ENCODE results near the gene MYO10. TPM values are rescaled to one million over a fixed set of nuclear protein-coding genes. Genes with fewer than 3 reads are reported as not detected.
A peak's percentile ranks its signal among the peaks of the same experiment; 100 is the strongest.

MYO10 gene
- total RNA-seq, 4 donors from 2014 or later, result 21.0 to 29.8 (median 27.3) TPM

- no peaks in the 10 kb centered on the region for H3K9me3 ChIP-seq
- intact Hi-C loops (cut with DNase I), result loop anchor here (10.0 kb wide), 1 partner anchor 153 kb away; the partner anchor contains the start of gene MYO10
- peaks cover 0 to 39% (median 0%) of the 10 kb centered on the region in 3 donors for H3K36me3 ChIP-seq
- no peaks in the 10 kb centered on the region for H3K27me3 ChIP-seq
- WGBS, 2 donors, result 94 to 97% methylated on average over 12 of the region's 12 CpGs
- TF ChIP-seq CTCF (IDR thresholded peaks at IDR 0.05) (no peak), POLR2A (IDR thresholded peaks at IDR 0.05) (no peak)
- no peak for DNase-seq
- H3K4me1 ChIP-seq, result peaks cover 0 to 9% (median 0%) of the 10 kb centered on the region in 3 donors
- H3K4me3 ChIP-seq, result no peak overlapping the region
- H3K27ac ChIP-seq, result no peak overlapping the region
Measured at GRCh38 chr5:16781828-16782626, 154.1 kb downstream of the MYO10 start.

- no peak overlapping the region for H3K4me3 ChIP-seq
- peaks cover 0 to 5% (median 0%) of the 10 kb centered on the region in 3 donors for H3K4me1 ChIP-seq
- WGBS, 2 donors, result 81 to 86% methylated on average over 6 of the region's 6 CpGs
- DNase-seq, result no peak
- H3K27ac ChIP-seq, result no peak overlapping the region
- H3K27me3 ChIP-seq, result no peaks in the 10 kb centered on the region
- H3K9me3 ChIP-seq, result no peaks in the 10 kb centered on the region
- no peak for TF ChIP-seq CTCF (IDR thresholded peaks at IDR 0.05)
- no peak for TF ChIP-seq POLR2A (IDR thresholded peaks at IDR 0.05)
- intact Hi-C loops (cut with DNase I), result loop anchor here (10.0 kb wide), 1 partner anchor 154 kb away; the partner anchor contains the start of gene MYO10
- H3K36me3 ChIP-seq, result peaks cover 0 to 39% (median 0%) of the 10 kb centered on the region in 3 donors
Measured at GRCh38 chr5:16780325-16780724, 155.8 kb downstream of the MYO10 start.

- Histone ChIP-seq H3K4me3 (no peak overlapping the region), H3K36me3 (peaks cover 0 to 32% (median 0%) of the 10 kb centered on the region in 3 donors), H3K9me3 (no peaks in the 10 kb centered on the region), H3K27ac (no peak overlapping the region), H3K4me1 (peaks cover 0 to 5% (median 0%) of the 10 kb centered on the region in 3 donors), H3K27me3 (no peaks in the 10 kb centered on the region)
- 93 to 96% methylated on average over 5 of the region's 5 CpGs for WGBS, 2 donors
- intact Hi-C loops (cut with DNase I), result no loop called here
- TF ChIP-seq CTCF (IDR thresholded peaks at IDR 0.05), result no peak
- no peak for TF ChIP-seq POLR2A (IDR thresholded peaks at IDR 0.05)
- no peak for DNase-seq
Measured at GRCh38 chr5:16777432-16777831, 158.7 kb downstream of the MYO10 start.

GRCh38 chr5:16776611-16777251, 159.4 kb downstream of the MYO10 start:
- DNase-seq, result no peak
- 84 to 87% methylated on average over 10 of the region's 10 CpGs for WGBS, 2 donors
- no peak overlapping the region for H3K27ac ChIP-seq
- no peak overlapping the region for H3K4me3 ChIP-seq
- H3K9me3 ChIP-seq, result no peaks in the 10 kb centered on the region
- H3K36me3 ChIP-seq, result peaks cover 0 to 27% (median 0%) of the 10 kb centered on the region in 3 donors
- TF ChIP-seq CTCF (IDR thresholded peaks at IDR 0.05) (peak in 1 of 6 experiments; percentile 4), POLR2A (IDR thresholded peaks at IDR 0.05) (no peak)
- intact Hi-C loops (cut with DNase I), result no loop called here
- H3K27me3 ChIP-seq, result no peaks in the 10 kb centered on the region
- H3K4me1 ChIP-seq, result peaks cover 0 to 5% (median 0%) of the 10 kb centered on the region in 3 donors

GRCh38 chr5:16774806-16775205, 161.3 kb downstream of the MYO10 start:
- intact Hi-C loops (cut with DNase I), result no loop called here
- no peak for TF ChIP-seq CTCF (IDR thresholded peaks at IDR 0.05)
- TF ChIP-seq POLR2A (IDR thresholded peaks at IDR 0.05), result no peak

More at GRCh38 chr5:16774806-16775205, 161.3 kb downstream of the MYO10 start:
- H3K27me3 ChIP-seq, result no peaks in the 10 kb centered on the region
- DNase-seq, result no peak
- peaks cover 0 to 21% (median 0%) of the 10 kb centered on the region in 3 donors for H3K36me3 ChIP-seq
- H3K4me1 ChIP-seq, result peaks cover 0 to 5% (median 0%) of the 10 kb centered on the region in 3 donors
- no peak overlapping the region for H3K4me3 ChIP-seq
- H3K9me3 ChIP-seq, result no peaks in the 10 kb centered on the region
- H3K27ac ChIP-seq, result no peak overlapping the region
- WGBS, 2 donors, result 76 to 80% methylated on average over 4 of the region's 4 CpGs
